Fibroblast of pulmonary artery (primary cell): ENCODE measurements around the gene SLC16A9.
A peak's percentile ranks its signal among the peaks of the same experiment; 100 is the strongest.
"Not testable (repeated sequence)": the region's sequence is repeated elsewhere in the genome, so short reads cannot be mapped to it uniquely, and the experiment has no call there.

ENCODE experiments used
- DNase-seq: peaks from one replicate; pipeline ENCODE4 v3.0.0-alpha.2; 2010; ENCODE audit warnings: low read depth
- H3K4me3 ChIP-seq: replicated peaks from 2 replicates; pipeline ENCODE4 v1.5.1; 2011; ENCODE audit warnings: low read depth, mild to moderate bottlenecking, control low read depth, low read length, moderate library complexity
- TF ChIP-seq, protein P1 (sequence below): IDR thresholded peaks from 2 replicates; pipeline ENCODE4 v1.5.1; 2011; ENCODE audit warnings: mild to moderate bottlenecking, control low read depth, low read length, inconsistent platforms; ENCODE audit errors: missing control alignments

Gene SLC16A9

GRCh38 chr10:59734014-59734462 is 24.4 kb upstream of the SLC16A9 start:
- H3K4me3 ChIP-seq, result no peak overlapping the region
- TF ChIP-seq, protein P1, sequence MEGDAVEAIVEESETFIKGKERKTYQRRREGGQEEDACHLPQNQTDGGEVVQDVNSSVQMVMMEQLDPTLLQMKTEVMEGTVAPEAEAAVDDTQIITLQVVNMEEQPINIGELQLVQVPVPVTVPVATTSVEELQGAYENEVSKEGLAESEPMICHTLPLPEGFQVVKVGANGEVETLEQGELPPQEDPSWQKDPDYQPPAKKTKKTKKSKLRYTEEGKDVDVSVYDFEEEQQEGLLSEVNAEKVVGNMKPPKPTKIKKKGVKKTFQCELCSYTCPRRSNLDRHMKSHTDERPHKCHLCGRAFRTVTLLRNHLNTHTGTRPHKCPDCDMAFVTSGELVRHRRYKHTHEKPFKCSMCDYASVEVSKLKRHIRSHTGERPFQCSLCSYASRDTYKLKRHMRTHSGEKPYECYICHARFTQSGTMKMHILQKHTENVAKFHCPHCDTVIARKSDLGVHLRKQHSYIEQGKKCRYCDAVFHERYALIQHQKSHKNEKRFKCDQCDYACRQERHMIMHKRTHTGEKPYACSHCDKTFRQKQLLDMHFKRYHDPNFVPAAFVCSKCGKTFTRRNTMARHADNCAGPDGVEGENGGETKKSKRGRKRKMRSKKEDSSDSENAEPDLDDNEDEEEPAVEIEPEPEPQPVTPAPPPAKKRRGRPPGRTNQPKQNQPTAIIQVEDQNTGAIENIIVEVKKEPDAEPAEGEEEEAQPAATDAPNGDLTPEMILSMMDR, result no peak
- no peak for DNase-seq

DNA sequence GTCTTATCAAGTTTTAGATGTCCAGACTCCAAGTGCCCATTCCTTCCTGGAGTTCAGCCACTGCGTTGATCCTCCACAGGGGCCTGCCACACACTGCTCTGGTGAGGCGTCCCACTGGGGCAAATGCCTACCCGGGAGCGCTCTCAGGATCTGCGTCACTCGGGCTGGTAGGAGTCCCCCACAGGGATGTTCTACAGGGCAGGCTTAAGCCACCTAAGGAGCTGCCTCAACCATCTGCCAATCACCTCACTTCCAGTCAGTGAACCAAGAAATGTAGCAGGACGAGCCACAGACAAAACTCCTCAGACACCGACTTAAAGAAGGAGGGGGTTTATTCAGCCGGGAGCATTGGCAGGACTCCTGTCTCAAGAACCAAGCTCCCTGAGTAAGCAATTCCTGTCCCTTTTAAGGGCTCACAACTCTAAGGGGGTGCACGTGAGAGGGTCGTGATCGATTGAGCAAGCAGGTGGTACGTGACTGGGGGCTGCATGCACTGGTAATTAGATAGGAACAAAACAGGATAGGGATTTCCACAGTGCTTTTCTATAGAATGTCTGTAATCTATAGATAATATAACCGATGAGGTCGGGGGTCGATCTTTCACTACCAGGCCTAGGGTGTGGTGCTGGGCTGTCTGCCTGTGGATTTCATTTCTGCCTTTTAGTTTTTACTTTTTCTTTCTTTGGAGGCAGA is 23.8 kb upstream of the SLC16A9 start:
- not testable (repeated sequence) for DNase-seq, H3K4me3 ChIP-seq

DNA sequence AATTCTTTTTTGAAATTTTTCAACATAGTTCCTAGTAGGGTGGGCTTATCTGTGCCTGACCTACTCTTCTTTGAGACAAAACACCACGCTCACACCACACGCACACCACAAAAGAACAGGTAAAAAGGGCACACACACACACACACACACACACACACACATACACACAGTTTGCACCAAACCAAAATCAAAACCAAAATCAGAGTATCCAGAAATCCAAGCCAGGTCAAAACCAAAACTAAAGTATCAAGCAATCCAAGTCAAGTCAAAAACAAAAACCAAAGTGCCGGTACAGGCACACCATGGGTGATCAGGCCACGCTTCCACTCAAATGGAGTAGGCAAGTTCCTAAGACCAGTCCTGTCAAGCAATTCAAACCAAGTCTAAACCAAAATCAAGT is 23.2 kb upstream of the SLC16A9 start:
- H3K4me3 ChIP-seq, DNase-seq: not testable (repeated sequence)

GRCh38 chr10:59729167-59729566 is 19.5 kb upstream of the SLC16A9 start:
- not testable (repeated sequence) for H3K4me3 ChIP-seq, DNase-seq

GRCh38 chr10:59724098-59724938 is 14.7 kb upstream of the SLC16A9 start:
- TF ChIP-seq, protein P1, result no peak
- no peak overlapping the region for H3K4me3 ChIP-seq
- DNase-seq, result no peak

DNA sequence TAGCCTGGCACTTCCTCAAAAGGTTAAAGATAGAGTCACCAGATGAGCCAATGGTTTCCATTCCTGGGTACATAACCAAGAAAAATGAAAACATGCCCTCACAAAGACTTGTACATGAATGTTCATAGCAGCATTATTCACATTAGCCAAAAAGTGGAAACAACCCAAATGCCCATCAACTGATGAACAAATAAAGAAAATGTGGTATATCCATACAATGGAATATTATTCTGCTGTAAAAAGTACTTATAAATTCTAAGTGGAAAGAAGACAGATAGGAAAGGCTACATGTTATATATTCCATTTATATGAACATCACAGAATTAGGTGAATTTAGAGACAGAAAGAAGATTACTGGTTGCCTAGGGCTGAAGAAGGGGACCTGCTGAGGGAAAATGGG is 10.7 kb upstream of the SLC16A9 start:
- no peak for DNase-seq
- TF ChIP-seq, protein P1, result no peak
- no peak overlapping the region for H3K4me3 ChIP-seq

DNA sequence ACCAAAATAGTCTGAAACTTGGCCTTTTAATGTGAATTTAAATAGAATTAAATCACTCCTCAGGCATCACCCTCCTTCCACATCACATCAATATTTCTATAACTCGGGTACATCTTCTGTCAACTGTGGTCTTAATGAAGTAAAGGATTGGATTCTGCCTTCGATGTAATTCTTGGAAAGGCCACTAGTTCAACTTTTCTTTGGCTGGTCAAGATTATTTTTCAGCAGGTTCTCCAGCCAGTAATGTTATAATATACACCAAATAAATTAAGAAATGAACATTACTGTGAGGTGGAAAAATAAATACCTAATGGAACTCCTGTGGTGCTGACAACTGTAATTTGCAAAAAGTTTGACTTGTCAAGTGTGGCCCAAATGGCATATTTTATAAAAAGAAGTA is 9.7 kb upstream of the SLC16A9 start:
- no peak overlapping the region for H3K4me3 ChIP-seq
- TF ChIP-seq, protein P1, result peak; percentile 8
- DNase-seq, result no peak

GRCh38 chr10:59718257-59718656 is 8.6 kb upstream of the SLC16A9 start:
- H3K4me3 ChIP-seq, result no peak overlapping the region
- TF ChIP-seq, protein P1, result no peak
- no peak for DNase-seq
